H9 (cell line): ENCODE measurements around the gene PLEKHG3. TPM values are rescaled to one million over a fixed set of nuclear protein-coding genes. Genes with fewer than 3 reads are reported as not detected.

Experiments used
- DNase-seq: peaks from one replicate; pipeline ENCODE4 v3.0.0-alpha.2; 2017
- H2AFZ ChIP-seq: one replicate; pipeline ENCODE4 v1.6.1; 2013; ENCODE audit warnings: mild to moderate bottlenecking, low read length, control low read depth, moderate library complexity
- H2AK5ac ChIP-seq: 2 replicates; pipeline ENCODE4 v1.6.1; 2013; ENCODE audit warnings: low read length, control low read depth, mixed read lengths; ENCODE audit not compliant: insufficient read length
- H2BK120ac ChIP-seq: one replicate; pipeline ENCODE4 v1.6.1; 2013; ENCODE audit warnings: low read depth, mild to moderate bottlenecking, low read length, control low read depth, inconsistent platforms; ENCODE audit not compliant: poor library complexity, severe bottlenecking
- H2BK12ac ChIP-seq: 2 replicates; pipeline ENCODE4 v1.6.1; 2013; ENCODE audit warnings: low read length, control low read depth, mixed read lengths, low read depth; ENCODE audit not compliant: insufficient read length
- H2BK15ac ChIP-seq: 2 replicates; pipeline ENCODE4 v1.6.1; 2013; ENCODE audit warnings: low read depth, low read length, control low read depth
- H2BK20ac ChIP-seq: one replicate; pipeline ENCODE4 v1.6.1; 2013; ENCODE audit warnings: low read depth, mild to moderate bottlenecking, low read length, control low read depth, inconsistent platforms; ENCODE audit not compliant: poor library complexity, severe bottlenecking
- H2BK5ac ChIP-seq: 2 replicates; pipeline ENCODE4 v1.6.1; 2013; ENCODE audit warnings: low read length, control low read depth, mixed read lengths; ENCODE audit not compliant: insufficient read length
- H3K14ac ChIP-seq: 2 replicates; pipeline ENCODE4 v1.6.1; 2013; ENCODE audit warnings: low read length, control low read depth; ENCODE audit not compliant: insufficient read depth
- H3K18ac ChIP-seq: 2 replicates; pipeline ENCODE4 v1.6.1; 2013; ENCODE audit warnings: low read depth, mild to moderate bottlenecking, mixed read lengths, low read length, control low read depth; ENCODE audit not compliant: insufficient read length
- H3K23ac ChIP-seq: 2 replicates; pipeline ENCODE4 v1.6.1; 2013; ENCODE audit warnings: low read length, control low read depth, mixed read lengths, low read depth; ENCODE audit not compliant: insufficient read length
- H3K23me2 ChIP-seq: 2 replicates; pipeline ENCODE4 v1.6.1; 2013; ENCODE audit warnings: low read depth, mild to moderate bottlenecking, mixed read lengths, low read length, control low read depth; ENCODE audit not compliant: insufficient read length, poor library complexity, severe bottlenecking
- H3K27ac ChIP-seq: 2 replicates; pipeline ENCODE4 v1.5.1; 2013; ENCODE audit warnings: low read length, control low read depth, mixed read lengths, low read depth; ENCODE audit not compliant: insufficient read length
- H3K27me3 ChIP-seq: 2 replicates; pipeline ENCODE4 v1.6.1; 2013; ENCODE audit warnings: low read length, control low read depth, inconsistent platforms; ENCODE audit not compliant: insufficient read depth
- H3K4ac ChIP-seq: 2 replicates; pipeline ENCODE4 v1.6.1; 2013; ENCODE audit warnings: low read depth, mild to moderate bottlenecking, control low read depth, inconsistent platforms, low read length, moderate library complexity
- H3K4me1 ChIP-seq: 2 replicates; pipeline ENCODE4 v1.6.1; 2013; ENCODE audit warnings: low read length, control low read depth, inconsistent platforms; ENCODE audit not compliant: insufficient read depth
- H3K4me2 ChIP-seq: 2 replicates; pipeline ENCODE4 v1.6.1; 2013; ENCODE audit warnings: low read length, control low read depth, mixed read lengths; ENCODE audit not compliant: insufficient read length, insufficient read depth
- H3K56ac ChIP-seq: 2 replicates; pipeline ENCODE4 v1.6.1; 2013; ENCODE audit warnings: low read depth, mild to moderate bottlenecking, mixed read lengths, low read length, control low read depth; ENCODE audit not compliant: insufficient read length
- H3K79me1 ChIP-seq: 2 replicates; pipeline ENCODE4 v1.6.1; 2013; ENCODE audit warnings: low read depth, mild to moderate bottlenecking, moderate library complexity, low read length, control low read depth, inconsistent platforms; ENCODE audit not compliant: insufficient read depth, poor library complexity, severe bottlenecking
- H3K79me2 ChIP-seq: 2 replicates; pipeline ENCODE4 v1.6.1; 2013; ENCODE audit warnings: low read length, control low read depth, inconsistent platforms; ENCODE audit not compliant: insufficient read depth
- H3K9ac ChIP-seq: 2 replicates; pipeline ENCODE4 v1.6.1; 2013; ENCODE audit warnings: low read length, control low read depth, mixed read lengths; ENCODE audit not compliant: insufficient read length; ENCODE audit errors: extremely low read depth
- H3K9me3 ChIP-seq: one replicate; pipeline ENCODE4 v1.6.1; 2013; ENCODE audit warnings: low read depth, low read length, inconsistent platforms; ENCODE audit not compliant: control insufficient read depth
- H3T11ph ChIP-seq: one replicate; pipeline ENCODE4 v1.6.1; 2013; ENCODE audit warnings: mild to moderate bottlenecking, low read length, control low read depth, inconsistent platforms
- H4K20me1 ChIP-seq: one replicate; pipeline ENCODE4 v1.6.1; 2013; ENCODE audit not compliant: control insufficient read depth, insufficient read length, insufficient read depth
- H4K5ac ChIP-seq: 2 replicates; pipeline ENCODE4 v1.6.1; 2013; ENCODE audit warnings: low read depth, mild to moderate bottlenecking, mixed read lengths, low read length, control low read depth; ENCODE audit not compliant: insufficient read length
- H4K8ac ChIP-seq: replicated peaks from 2 replicates; pipeline ENCODE4 v1.6.1; 2013; ENCODE audit warnings: low read length, control low read depth, mixed read lengths, low read depth; ENCODE audit not compliant: insufficient read length
- H4K91ac ChIP-seq: 2 replicates; pipeline ENCODE4 v1.6.1; 2013; ENCODE audit warnings: low read depth, mild to moderate bottlenecking, moderate library complexity, mixed read lengths, low read length, control low read depth; ENCODE audit not compliant: insufficient read length
- H3K27ac Mint-ChIP-seq, 3 experiments: 2 replicates in 2 of 3; 3 replicates in 1 of 3; pipeline ENCODE4 v1.8.0; 2020 to 2021; ENCODE audit warnings: mixed read lengths in 3 of 3, mild to moderate bottlenecking in 1 of 3, moderate library complexity in 1 of 3
- H3K27me3 Mint-ChIP-seq: 2 replicates; pipeline ENCODE4 v1.8.0; 2021; ENCODE audit warnings: low read depth, mild to moderate bottlenecking, moderate library complexity, mixed read lengths
- H3K36me3 Mint-ChIP-seq, 3 experiments: 2 replicates in 2 of 3; 3 replicates in 1 of 3; pipeline ENCODE4 v1.8.0; 2020 to 2021; ENCODE audit warnings: low read depth in 3 of 3, mixed read lengths in 3 of 3; ENCODE audit not compliant: insufficient read depth in 1 of 3
- H3K4me1 Mint-ChIP-seq, 2 experiments: 2 replicates each; pipeline ENCODE4 v1.8.0; 2020; ENCODE audit warnings: mixed read lengths in 2 of 2
- H3K4me3 Mint-ChIP-seq, 2 experiments: 2 replicates in 1 of 2; 3 replicates in 1 of 2; pipeline ENCODE4 v1.8.0; 2020 to 2021; ENCODE audit warnings: mild to moderate bottlenecking in 2 of 2, mixed read lengths in 2 of 2, moderate library complexity in 1 of 2
- H3K9me3 Mint-ChIP-seq, 2 experiments: 2 replicates in 1 of 2; 3 replicates in 1 of 2; pipeline ENCODE4 v1.8.0; 2020; ENCODE audit warnings: mild to moderate bottlenecking in 2 of 2, mixed read lengths in 2 of 2, moderate library complexity in 1 of 2
- CTCF ChIP-seq: fragments of 200-600 bp; sonication (generic); conservative IDR thresholded peaks from 3 replicates; pipeline ENCODE4 v1.8.0; 2021; ENCODE audit warnings: antibody characterized with exemption, mild to moderate bottlenecking
- WGBS: extraction: QIAGEN DNeasy Blood & Tissue Kit; methylation state at CpG from one replicate; pipeline ENCODE4 v1.1.7; 2013; ENCODE audit warnings: missing lambda C conversion rate, low lambda C conversion rate, mixed read lengths; ENCODE audit not compliant: insufficient read length; ENCODE audit errors: extremely low coverage; 5-methylcytosine and 5-hydroxymethylcytosine counted together
- total RNA-seq: library from RNA; stranded (reverse); gene quantifications from 2 replicates; pipeline ENCODE4 v1.2.1, GENCODE V29; 2021

PLEKHG3 gene
- total RNA-seq, 1 experiment from 2014 or later: 48.5 TPM

DNA sequence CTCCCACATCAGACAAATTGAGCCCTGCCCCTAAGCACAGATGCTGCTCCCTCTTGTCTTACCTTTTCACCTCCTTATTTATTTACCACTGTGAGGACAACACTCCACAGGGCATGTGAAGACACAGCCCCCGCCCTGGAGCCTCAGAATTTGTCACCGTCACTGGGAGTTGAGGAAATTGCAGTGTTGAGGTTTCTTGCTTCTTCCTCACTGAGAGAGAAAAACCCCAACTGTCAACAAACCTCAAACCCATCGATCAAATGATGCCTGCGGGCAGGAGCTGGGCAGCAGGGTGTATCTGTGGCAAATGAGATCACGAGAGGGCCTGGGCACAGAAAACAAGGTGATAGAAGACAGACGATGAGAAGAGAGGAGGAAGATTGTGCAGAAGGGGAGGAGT lies 30.5 kb upstream of the PLEKHG3 start:
- H4K8ac ChIP-seq: no peak overlapping the region
- H2BK120ac ChIP-seq: no peak overlapping the region
- Mint-ChIP-seq H3K9me3 (no peaks in the 10 kb centered on the region), H3K27ac (no peak overlapping the region), H3K27me3 (peaks cover 2% of the 10 kb centered on the region; the same call in 1 of the 2 replicates), H3K4me1 (peaks cover 8 to 12% of the 10 kb centered on the region in 2 experiments; a peak in 3 of 4 replicates), H3K4me3 (no peak overlapping the region), H3K36me3 (no peaks in the 10 kb centered on the region)
- no CpG with 5 or more reads among the region's 6 CpGs for WGBS
- no peak overlapping the region for H3K27ac ChIP-seq
- no peak overlapping the region for H3K9ac ChIP-seq
- H3T11ph ChIP-seq: no peak overlapping the region
- no peaks in the 10 kb centered on the region for H3K9me3 ChIP-seq
- H3K23me2 ChIP-seq: no peaks in the 10 kb centered on the region
- no peak overlapping the region for H3K56ac ChIP-seq
- H4K5ac ChIP-seq: no peak overlapping the region
- no peak overlapping the region for H3K18ac ChIP-seq
- no peak overlapping the region for H2BK12ac ChIP-seq
- no peak overlapping the region for H3K4ac ChIP-seq
- no peak overlapping the region for H2BK20ac ChIP-seq
- H3K4me2 ChIP-seq: no peak overlapping the region
- H3K27me3 ChIP-seq: no peaks in the 10 kb centered on the region
- H2AFZ ChIP-seq: no peak overlapping the region
- H3K23ac ChIP-seq: no peak overlapping the region
- no peaks in the 10 kb centered on the region; the same call in 1 of the 2 replicates for H3K4me1 ChIP-seq
- no peak overlapping the region for H2BK5ac ChIP-seq
- H4K20me1 ChIP-seq: no peaks in the 10 kb centered on the region
- no peak overlapping the region for H2BK15ac ChIP-seq
- H4K91ac ChIP-seq: no peak overlapping the region
- H3K79me2 ChIP-seq: no peaks in the 10 kb centered on the region
- TF ChIP-seq CTCF: no peak
- DNase-seq: no peak
- no peak overlapping the region for H2AK5ac ChIP-seq
- H3K14ac ChIP-seq: no peak overlapping the region
- H3K79me1 ChIP-seq: no peaks in the 10 kb centered on the region
